Fibroblast of the aortic adventitia (primary cell): ENCODE data around the gene CDC7. TPM values are rescaled to one million over a fixed set of nuclear protein-coding genes. Genes with fewer than 3 reads are reported as not detected.
"Not testable (repeated sequence)": the region's sequence is repeated elsewhere in the genome, so short reads cannot be mapped to it uniquely, and the experiment has no call there.

Experiments used
- DNase-seq: peaks from one replicate; pipeline ENCODE4 v3.0.0-alpha.2; 2010; ENCODE audit warnings: low read depth
- H3K4me3 ChIP-seq: 2 replicates; pipeline ENCODE4 v1.5.1; 2011; ENCODE audit warnings: low read depth, mild to moderate bottlenecking, control low read depth, low read length, moderate library complexity
- CTCF ChIP-seq: IDR thresholded peaks from 2 replicates; pipeline ENCODE4 v1.5.1; 2011; ENCODE audit warnings: mild to moderate bottlenecking, low read length, control low read depth, inconsistent platforms; ENCODE audit not compliant: insufficient read depth
- total RNA-seq: library from RNA; depleted of rRNA; stranded (reverse); fragments of >200 nt; gene quantifications from 2 replicates; pipeline ENCODE4 v1.2.3, GENCODE V29; 2012; ENCODE audit warnings: low replicate concordance

The CDC7 gene
- total RNA-seq: 3.8 and 15.5 TPM in 2 replicates

- DNase-seq: peak; percentile 96
- H3K4me3 ChIP-seq: peak within 1 kb of the TSS; percentile 93
Observed at GRCh38 chr1:91500756-91501522, at the start of gene CDC7. CDC7 (plus strand) TSS chr1:91500851; CDS start chr1:91501717, 866 bp downstream.

GRCh38 chr1:91454136-91454535 lies 46.5 kb upstream of the CDC7 start:
- H3K4me3 ChIP-seq: no peak overlapping the region
- DNase-seq: peak; percentile 77
- no peak for TF ChIP-seq CTCF

More at GRCh38 chr1:91500756-91501522, at the start of gene CDC7:
- peak; percentile 40 for TF ChIP-seq CTCF

GRCh38 chr1:91455334-91455733 lies 45.3 kb upstream of the CDC7 start:
- no peak overlapping the region for H3K4me3 ChIP-seq
- DNase-seq: peak; percentile 74
- no peak for TF ChIP-seq CTCF

- TF ChIP-seq CTCF: no peak
- no peak overlapping the region for H3K4me3 ChIP-seq
- no peak for DNase-seq
Observed at GRCh38 chr1:91455896-91456295, 44.8 kb upstream of the CDC7 start.

- not testable (repeated sequence) for DNase-seq, H3K4me3 ChIP-seq
Observed at GRCh38 chr1:91465350-91465749, 35.3 kb upstream of the CDC7 start.

GRCh38 chr1:91476533-91477217 lies 24.0 kb upstream of the CDC7 start:
- no peak for TF ChIP-seq CTCF
- no peak overlapping the region for H3K4me3 ChIP-seq
- DNase-seq: peak; percentile 61

- H3K4me3 ChIP-seq: no peak overlapping the region
- TF ChIP-seq CTCF: no peak
- no peak for DNase-seq
Observed at GRCh38 chr1:91487469-91487868, 13.2 kb upstream of the CDC7 start.
